WTC11 (cell line): ENCODE results near the gene CCDC24. TPM values are rescaled to one million over a fixed set of nuclear protein-coding genes. Genes with fewer than 3 reads are reported as not detected.

Experiments
- ATAC-seq: fragments of 200-7000 bp; cut with Tn5 transposase; 2 replicates; pipeline ENCODE4 v1.10.0; 2021; ENCODE audit warnings: mild to moderate bottlenecking, moderate library complexity
- CTCF ChIA-PET: fragments of 300-600 bp; sonication (Branson Sonifier 250); formaldehyde crosslinking; loops from one replicate; lab custom pipeline; 2021; ENCODE audit warnings: antibody characterized with exemption; lab: Charles Lee
- POLR2A ChIA-PET: fragments of 350-600 bp; sonication (Branson Sonifier 250); formaldehyde crosslinking; loops from one replicate; lab custom pipeline; 2021; ENCODE audit warnings: antibody characterized with exemption; lab: Charles Lee
- DNase-seq: peaks from one replicate; pipeline ENCODE4 v3.0.0; 2021; ENCODE audit warnings: low spot score
- H3K27ac Mint-ChIP-seq: 2 replicates; pipeline ENCODE4 v1.8.0; 2021; ENCODE audit warnings: mixed read lengths
- H3K27me3 Mint-ChIP-seq: 2 replicates; pipeline ENCODE4 v1.8.0; 2021; ENCODE audit warnings: low read depth, mild to moderate bottlenecking, moderate library complexity, mixed read lengths
- H3K36me3 Mint-ChIP-seq: 2 replicates; pipeline ENCODE4 v1.8.0; 2021; ENCODE audit warnings: mixed read lengths
- H3K4me1 Mint-ChIP-seq: 2 replicates; pipeline ENCODE4 v1.8.0; 2022; ENCODE audit warnings: mixed read lengths
- H3K4me3 Mint-ChIP-seq: 2 replicates; pipeline ENCODE4 v1.8.0; 2021; ENCODE audit warnings: mild to moderate bottlenecking, moderate library complexity, mixed read lengths
- H3K9me3 Mint-ChIP-seq: 2 replicates; pipeline ENCODE4 v1.8.0; 2021; ENCODE audit warnings: mixed read lengths
- ATF1 ChIP-seq: sonication (generic); formaldehyde crosslinking; IDR thresholded peaks from 2 replicates; pipeline ENCODE4 v1.8.1; 2023; ENCODE audit warnings: mild to moderate bottlenecking, moderate library complexity, missing genetic modification reagents
- CREB1 ChIP-seq: sonication (generic); formaldehyde crosslinking; IDR thresholded peaks from 2 replicates; pipeline ENCODE4 v1.8.0; 2023; ENCODE audit warnings: mild to moderate bottlenecking, missing genetic modification reagents
- ERG ChIP-seq: fragments of 250-450 bp; sonication (Bioruptor Pico); IDR thresholded peaks from 2 replicates; pipeline ENCODE4 v1.8.0; 2021; ENCODE audit warnings: mild to moderate bottlenecking
- ETV6 ChIP-seq: sonication (generic); formaldehyde crosslinking; IDR thresholded peaks from 2 replicates; pipeline ENCODE4 v1.8.1; 2022; ENCODE audit warnings: mild to moderate bottlenecking, missing genetic modification reagents
- GABPB1 ChIP-seq: sonication (generic); formaldehyde crosslinking; IDR thresholded peaks from 2 replicates; pipeline ENCODE4 v1.8.1; 2023; ENCODE audit warnings: mild to moderate bottlenecking, missing genetic modification reagents
- JUN ChIP-seq: sonication (generic); formaldehyde crosslinking; IDR thresholded peaks from 2 replicates; pipeline ENCODE4 v1.8.0; 2023; ENCODE audit warnings: mild to moderate bottlenecking, missing genetic modification reagents
- MLX ChIP-seq: sonication (generic); formaldehyde crosslinking; IDR thresholded peaks from 2 replicates; pipeline ENCODE4 v1.8.1; 2023; ENCODE audit warnings: mild to moderate bottlenecking, missing genetic modification reagents, moderate library complexity
- NFATC4 ChIP-seq: fragments of 250-450 bp; sonication (Bioruptor Pico); IDR thresholded peaks from 2 replicates; pipeline ENCODE4 v1.9.0; 2021; ENCODE audit warnings: mild to moderate bottlenecking
- NFYB ChIP-seq: sonication (generic); formaldehyde crosslinking; conservative IDR thresholded peaks from 2 replicates; pipeline ENCODE4 v1.8.0; 2022; ENCODE audit warnings: low read depth, missing genetic modification reagents
- NR1H2 ChIP-seq: sonication (generic); formaldehyde crosslinking; IDR thresholded peaks from 2 replicates; pipeline ENCODE4 v1.9.0; 2021; ENCODE audit warnings: mild to moderate bottlenecking, moderate library complexity, missing genetic modification reagents
- NR2C2 ChIP-seq: sonication (generic); formaldehyde crosslinking; IDR thresholded peaks from 2 replicates; pipeline ENCODE4 v1.8.0; 2022; ENCODE audit warnings: mild to moderate bottlenecking, missing genetic modification reagents
- NR3C1 ChIP-seq: sonication (generic); formaldehyde crosslinking; conservative IDR thresholded peaks from 2 replicates; pipeline ENCODE4 v1.8.1; 2023; ENCODE audit warnings: low read depth, mild to moderate bottlenecking, missing genetic modification reagents
- SOX15 ChIP-seq: fragments of 250-450 bp; sonication (Bioruptor Pico); IDR thresholded peaks from 2 replicates; pipeline ENCODE4 v1.9.0; 2021; ENCODE audit warnings: mild to moderate bottlenecking
- TP53 ChIP-seq: sonication (generic); formaldehyde crosslinking; IDR thresholded peaks from 2 replicates; pipeline ENCODE4 v1.8.1; 2023; ENCODE audit warnings: mild to moderate bottlenecking, missing genetic modification reagents
- ZBTB21 ChIP-seq: sonication (generic); formaldehyde crosslinking; IDR thresholded peaks from 2 replicates; pipeline ENCODE4 v1.8.1; 2023; ENCODE audit warnings: mild to moderate bottlenecking, missing genetic modification reagents, borderline replicate concordance
- ZMAT4 ChIP-seq: fragments of 250-450 bp; sonication (Bioruptor Pico); IDR thresholded peaks from 2 replicates; pipeline ENCODE4 v1.9.0; 2021; ENCODE audit warnings: mild to moderate bottlenecking
- ZNF121 ChIP-seq: sonication (generic); formaldehyde crosslinking; IDR thresholded peaks from 2 replicates; pipeline ENCODE4 v1.8.0; 2023; ENCODE audit warnings: missing genetic modification reagents
- ZNF219 ChIP-seq: sonication (generic); formaldehyde crosslinking; IDR thresholded peaks from 2 replicates; pipeline ENCODE4 v1.8.0; 2023; ENCODE audit warnings: missing genetic modification reagents, mild to moderate bottlenecking, borderline replicate concordance
- ZNF232 ChIP-seq: sonication (generic); formaldehyde crosslinking; IDR thresholded peaks from 2 replicates; pipeline ENCODE4 v1.8.0; 2022; ENCODE audit warnings: mild to moderate bottlenecking, missing genetic modification reagents
- ZNF317 ChIP-seq: sonication (generic); formaldehyde crosslinking; IDR thresholded peaks from 2 replicates; pipeline ENCODE4 v1.8.1; 2023; ENCODE audit warnings: low read depth, mild to moderate bottlenecking, moderate library complexity, missing genetic modification reagents, borderline replicate concordance
- ZNF396 ChIP-seq: fragments of 250-450 bp; sonication (Bioruptor Pico); IDR thresholded peaks from 2 replicates; pipeline ENCODE4 v1.8.0; 2021; ENCODE audit warnings: mild to moderate bottlenecking, moderate library complexity, borderline replicate concordance
- ZNF416 ChIP-seq: fragments of 250-450 bp; sonication (Bioruptor Pico); IDR thresholded peaks from 2 replicates; pipeline ENCODE4 v1.9.0; 2021; ENCODE audit warnings: mild to moderate bottlenecking, inconsistent platforms
- ZNF423 ChIP-seq: fragments of 250-450 bp; sonication (Bioruptor Pico); IDR thresholded peaks from 2 replicates; pipeline ENCODE4 v2.1.2; 2022; ENCODE audit warnings: mild to moderate bottlenecking, moderate library complexity
- ZNF425 ChIP-seq: fragments of 250-450 bp; sonication (Bioruptor Pico); conservative IDR thresholded peaks from 2 replicates; pipeline ENCODE4 v1.9.0; 2021; ENCODE audit warnings: mild to moderate bottlenecking
- ZNF671 ChIP-seq: fragments of 250-450 bp; sonication (Bioruptor Pico); IDR thresholded peaks from 2 replicates; pipeline ENCODE4 v1.8.0; 2021; ENCODE audit warnings: mild to moderate bottlenecking
- ZSCAN18 ChIP-seq: fragments of 250-450 bp; sonication (Bioruptor Pico); IDR thresholded peaks from 2 replicates; pipeline ENCODE4 v2.1.2; 2022; ENCODE audit warnings: mild to moderate bottlenecking, moderate library complexity
- total RNA-seq: library from RNA; stranded (reverse); gene quantifications from 3 replicates; pipeline ENCODE4 v1.2.3, GENCODE V29; 2021

CCDC24 gene
- total RNA-seq, 1 experiment from 2014 or later, result 12.1 TPM

- POLR2A ChIA-PET, result interaction anchor here (0.7 to 1.9 kb wide), 3 partner anchors 32 to 63 kb away, joined by 3 to 6 read pairs (median 4); partner anchors contain the start of genes ATP6V0B and DPH2
- Mint-ChIP-seq H3K27ac (peak overlapping the region; percentile 96), H3K9me3 (no peaks in the 10 kb centered on the region), H3K4me1 (peaks cover 43% of the 10 kb centered on the region), H3K36me3 (no peaks in the 10 kb centered on the region), H3K4me3 (peak overlapping the region; percentile 87), H3K27me3 (no peaks in the 10 kb centered on the region)
- ATAC-seq, result peak; percentile 1; the same call in 1 of the 2 replicates
- DNase-seq, result no peak
- no peak for TF ChIP-seq ZNF317 (CRISPR knock-in tag)
- no peak for TF ChIP-seq NR3C1 (CRISPR knock-in tag)
- TF ChIP-seq GABPB1 (CRISPR knock-in tag), result no peak
- TF ChIP-seq TP53 (CRISPR knock-in tag), result no peak
- TF ChIP-seq ZNF232 (CRISPR knock-in tag), result no peak
- no peak for TF ChIP-seq ERG (CRISPR knock-in tag)
- no peak for TF ChIP-seq NFYB (CRISPR knock-in tag)
- TF ChIP-seq ZNF425 (CRISPR knock-in tag), result no peak
- no peak for TF ChIP-seq NFATC4 (CRISPR knock-in tag)
- no peak for TF ChIP-seq CREB1 (CRISPR knock-in tag)
- TF ChIP-seq ZBTB21 (CRISPR knock-in tag), result no peak
- no peak for TF ChIP-seq SOX15
- TF ChIP-seq ZNF219, result no peak
- no peak for TF ChIP-seq NR1H2 (CRISPR knock-in tag)
- TF ChIP-seq ZNF416 (CRISPR knock-in tag), result no peak
- TF ChIP-seq ZNF671 (CRISPR knock-in tag), result no peak
- TF ChIP-seq JUN (CRISPR knock-in tag), result no peak
- no peak for TF ChIP-seq ATF1 (CRISPR knock-in tag)
- no peak for TF ChIP-seq ZMAT4 (CRISPR knock-in tag)
- CTCF ChIA-PET, result interaction anchor here (0.9 to 6.6 kb wide), 4 partner anchors 16 to 269 kb away, joined by 3 to 132 read pairs (median 6); no protein-coding TSS in a partner anchor
Observed at GRCh38 chr1:44032170-44032790, 40.9 kb downstream of the CCDC24 start.

GRCh38 chr1:44033041-44033575, 41.7 kb downstream of the CCDC24 start:
- CTCF ChIA-PET, result interaction anchor here (0.5 to 6.6 kb wide), 8 partner anchors 11 to 532 kb away, joined by 3 to 132 read pairs (median 20); partner anchors contain the start of gene CCDC24

More at GRCh38 chr1:44033041-44033575, 41.7 kb downstream of the CCDC24 start:
- Mint-ChIP-seq H3K4me1 (peaks cover 40% of the 10 kb centered on the region), H3K27ac (peak overlapping the region; percentile 96)
- no peak for DNase-seq
- no peak for TF ChIP-seq ZNF396
- no peak for TF ChIP-seq ZNF423 (CRISPR knock-in tag)
- no peak for TF ChIP-seq NR2C2 (CRISPR knock-in tag)
- no peak for TF ChIP-seq ZNF416 (CRISPR knock-in tag)
- TF ChIP-seq NR3C1 (CRISPR knock-in tag), result no peak
- TF ChIP-seq MLX (CRISPR knock-in tag), result no peak
- no peak for TF ChIP-seq ZMAT4 (CRISPR knock-in tag)
- no peak for TF ChIP-seq ZNF317 (CRISPR knock-in tag)
- TF ChIP-seq ZNF121 (CRISPR knock-in tag), result no peak
- TF ChIP-seq ZSCAN18 (CRISPR knock-in tag), result no peak
- no peak for TF ChIP-seq ETV6
- TF ChIP-seq, all 79 proteins: peak for 0
- POLR2A ChIA-PET, result no interaction called here
- Mint-ChIP-seq H3K27me3 (no peaks in the 10 kb centered on the region), H3K9me3 (no peaks in the 10 kb centered on the region), H3K4me3 (no peak overlapping the region), H3K36me3 (no peaks in the 10 kb centered on the region)
- no peak for ATAC-seq
